ENCODE measurements around the gene SH3TC2.

SH3TC2 gene

GRCh38 chr5:148970876-148971275 lies 92.0 kb downstream of the SH3TC2 start:
- no peak for DNase-seq (ENCODE audit: low read depth)

GRCh38 chr5:148970228-148970627 lies 92.6 kb downstream of the SH3TC2 start:
- no peak for DNase-seq (ENCODE audit: low read depth)

- no peak for DNase-seq (ENCODE audit: low read depth)
Observed at GRCh38 chr5:148969291-148969690, 93.6 kb downstream of the SH3TC2 start.

- DNase-seq (ENCODE audit: low read depth): no peak
Observed at GRCh38 chr5:148968311-148968710, 94.6 kb downstream of the SH3TC2 start.

- no peak for DNase-seq (ENCODE audit: low read depth)
Observed at GRCh38 chr5:148967783-148968182, 95.1 kb downstream of the SH3TC2 start.

- DNase-seq (ENCODE audit: low read depth): no peak
Observed at GRCh38 chr5:148966938-148967337, 95.9 kb downstream of the SH3TC2 start.

- DNase-seq (ENCODE audit: low read depth): no peak
Observed at GRCh38 chr5:148966348-148966747, 96.5 kb downstream of the SH3TC2 start.

GRCh38 chr5:148965511-148966265 lies 97.2 kb downstream of the SH3TC2 start:
- DNase-seq (ENCODE audit: low read depth): no peak

GRCh38 chr5:148963664-148964063 lies 99.2 kb downstream of the SH3TC2 start:
- DNase-seq (ENCODE audit: low read depth): no peak

- DNase-seq (ENCODE audit: low read depth): no peak
Observed at GRCh38 chr5:148962761-148963324, 100.0 kb downstream of the SH3TC2 start.

- DNase-seq (ENCODE audit: low read depth): no peak
Observed at GRCh38 chr5:148962200-148962550, 100.7 kb downstream of the SH3TC2 start.

GRCh38 chr5:148961261-148962199 lies 101.3 kb downstream of the SH3TC2 start:
- no peak for DNase-seq (ENCODE audit: low read depth)

- DNase-seq (ENCODE audit: low read depth): no peak
Observed at GRCh38 chr5:148960070-148960769, 102.6 kb downstream of the SH3TC2 start.

- peak; percentile 14 for DNase-seq (ENCODE audit: low read depth)
Observed at GRCh38 chr5:148957591-148958202, 105.2 kb downstream of the SH3TC2 start.

- no peak for DNase-seq (ENCODE audit: low read depth)
Observed at GRCh38 chr5:148956477-148957385, 106.1 kb downstream of the SH3TC2 start.

Measured in activated T-cell treated with anti-CD3 and anti-CD28 coated beads for 48 hours (primary cell).